ENCODE results near the gene DSTYK. TPM values are rescaled to one million over a fixed set of nuclear protein-coding genes. Genes with fewer than 3 reads are reported as not detected.
A peak's percentile ranks its signal among the peaks of the same experiment; 100 is the strongest.

Gene DSTYK
- total RNA-seq, 2 donors from 2014 or later, result 9.8 to 11.0 TPM

DNA sequence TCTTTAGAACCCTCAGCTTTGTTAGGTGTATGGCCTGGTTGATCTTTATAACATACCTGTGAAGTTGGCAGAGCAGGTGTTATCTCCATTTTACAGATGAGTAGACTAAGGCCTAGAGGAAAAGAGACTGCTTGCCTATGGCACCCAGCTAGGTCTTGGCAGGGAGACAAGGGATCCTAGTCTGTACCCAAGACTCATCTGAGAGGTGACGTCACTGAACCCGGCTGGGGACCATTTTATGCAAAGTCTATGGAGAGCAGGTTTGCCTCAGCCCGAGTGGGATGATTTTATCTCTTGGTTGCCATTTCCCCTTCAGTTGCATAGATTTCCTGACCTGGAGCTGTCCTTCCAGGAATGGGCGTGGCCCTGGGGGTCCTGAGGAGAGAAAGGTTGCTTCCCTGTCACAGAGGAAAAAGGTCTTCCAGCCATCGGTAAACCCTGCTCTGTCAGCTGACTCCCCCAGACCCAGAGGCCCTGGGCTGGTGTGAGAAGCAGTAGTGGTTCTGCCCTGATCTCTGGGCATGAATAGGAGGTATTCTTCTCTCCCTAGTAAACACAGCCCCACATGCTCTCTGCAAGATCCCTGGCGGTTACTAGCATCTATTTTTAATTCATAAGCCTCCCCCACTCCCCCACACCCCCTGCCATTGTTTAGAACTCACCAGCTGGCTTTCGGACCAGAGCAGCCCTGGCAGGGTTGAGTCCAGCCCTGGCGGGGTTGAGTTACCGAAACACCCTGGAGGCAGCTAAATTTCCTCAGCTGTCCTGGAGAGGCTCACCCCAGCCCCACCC is 35.8 kb upstream of the DSTYK start:
- no peak overlapping the region for H3K4me3 Mint-ChIP-seq
- H3K4me1 Mint-ChIP-seq, result no peaks in the 10 kb centered on the region
- H3K9me3 Mint-ChIP-seq, result no peaks in the 10 kb centered on the region
- peaks cover 1% of the 10 kb centered on the region for H3K36me3 Mint-ChIP-seq (ENCODE audit: low read depth)
- Histone ChIP-seq H3K27me3 (ENCODE audit: control insufficient read depth, insufficient read depth, low read length, poor library complexity, severe bottlenecking) (no peaks in the 10 kb centered on the region), H3K4me1 (ENCODE audit: control insufficient read depth, insufficient read depth, low read length) (no peaks in the 10 kb centered on the region), H3K36me3 (ENCODE audit: control insufficient read depth, insufficient read depth, low read length) (no peaks in the 10 kb centered on the region), H3K9ac (ENCODE audit: extremely low read depth, low read length, poor library complexity, severe bottlenecking) (no peak overlapping the region), H3K4me3 (ENCODE audit: low read length) (no peak overlapping the region), H3K27ac (ENCODE audit: low read depth, low read length) (peak overlapping the region; percentile 68), H3K9me3 (ENCODE audit: control insufficient read depth, low read length) (no peaks in the 10 kb centered on the region)
- H3K27me3 Mint-ChIP-seq (ENCODE audit: insufficient read depth), result no peaks in the 10 kb centered on the region
- TF ChIP-seq, protein P1, sequence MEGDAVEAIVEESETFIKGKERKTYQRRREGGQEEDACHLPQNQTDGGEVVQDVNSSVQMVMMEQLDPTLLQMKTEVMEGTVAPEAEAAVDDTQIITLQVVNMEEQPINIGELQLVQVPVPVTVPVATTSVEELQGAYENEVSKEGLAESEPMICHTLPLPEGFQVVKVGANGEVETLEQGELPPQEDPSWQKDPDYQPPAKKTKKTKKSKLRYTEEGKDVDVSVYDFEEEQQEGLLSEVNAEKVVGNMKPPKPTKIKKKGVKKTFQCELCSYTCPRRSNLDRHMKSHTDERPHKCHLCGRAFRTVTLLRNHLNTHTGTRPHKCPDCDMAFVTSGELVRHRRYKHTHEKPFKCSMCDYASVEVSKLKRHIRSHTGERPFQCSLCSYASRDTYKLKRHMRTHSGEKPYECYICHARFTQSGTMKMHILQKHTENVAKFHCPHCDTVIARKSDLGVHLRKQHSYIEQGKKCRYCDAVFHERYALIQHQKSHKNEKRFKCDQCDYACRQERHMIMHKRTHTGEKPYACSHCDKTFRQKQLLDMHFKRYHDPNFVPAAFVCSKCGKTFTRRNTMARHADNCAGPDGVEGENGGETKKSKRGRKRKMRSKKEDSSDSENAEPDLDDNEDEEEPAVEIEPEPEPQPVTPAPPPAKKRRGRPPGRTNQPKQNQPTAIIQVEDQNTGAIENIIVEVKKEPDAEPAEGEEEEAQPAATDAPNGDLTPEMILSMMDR (conservative IDR thresholded peaks at IDR 0.05), result no peak
- no peak overlapping the region for H3K27ac Mint-ChIP-seq
- no peak for DNase-seq
- 80 to 82% methylated on average over 3 to 9 of the region's 9 CpGs for WGBS, 2 experiments (ENCODE audit: insufficient coverage in 1 of 2, insufficient read length in 1 of 2)

DNA sequence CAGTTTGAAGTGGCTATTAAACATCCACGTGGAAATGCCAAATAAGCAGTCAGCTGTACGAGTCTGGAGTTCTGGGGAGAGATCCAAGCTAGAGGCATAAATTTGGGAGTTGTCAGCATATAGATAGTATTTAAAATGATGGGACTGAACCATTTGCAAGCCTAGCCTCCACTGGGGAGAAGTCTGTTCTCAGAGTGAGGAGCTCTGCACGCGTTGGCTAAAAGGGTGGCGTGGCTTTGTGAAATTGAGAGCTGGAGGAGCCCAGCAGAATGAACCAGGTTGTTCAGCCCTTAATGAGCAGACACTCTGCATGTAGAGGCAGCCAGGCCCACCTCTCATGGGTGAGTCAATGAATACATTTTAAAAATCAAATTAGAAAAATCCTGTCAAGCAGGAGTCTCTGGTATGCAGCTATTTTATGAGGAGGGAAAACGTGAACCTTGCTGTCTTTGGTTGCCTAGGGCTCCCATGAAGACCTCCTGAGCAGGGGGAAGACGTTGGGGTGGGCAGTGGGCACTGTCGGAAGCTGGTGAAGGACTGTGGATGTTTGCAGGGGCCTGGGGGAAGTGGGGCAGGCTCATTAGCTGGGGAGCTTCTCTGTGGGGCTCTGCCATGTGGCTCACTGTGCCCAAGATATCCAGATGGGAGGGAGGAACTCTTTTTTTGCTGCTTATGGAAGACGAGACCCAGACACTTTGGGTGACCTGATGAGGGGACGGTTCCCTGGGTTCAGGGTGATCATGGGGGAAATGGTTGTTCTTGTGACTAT is 35.0 kb upstream of the DSTYK start:
- no peak for DNase-seq
- no peak overlapping the region for H3K9ac ChIP-seq (ENCODE audit: extremely low read depth, low read length, poor library complexity, severe bottlenecking)
- H3K4me1 Mint-ChIP-seq, result no peaks in the 10 kb centered on the region
- no peak overlapping the region for H3K27ac ChIP-seq (ENCODE audit: low read depth, low read length)
- H3K4me1 ChIP-seq (ENCODE audit: control insufficient read depth, insufficient read depth, low read length), result no peaks in the 10 kb centered on the region
- H3K27me3 Mint-ChIP-seq (ENCODE audit: insufficient read depth), result no peaks in the 10 kb centered on the region
- H3K4me3 Mint-ChIP-seq, result no peak overlapping the region
- no peak overlapping the region for H3K27ac Mint-ChIP-seq
- TF ChIP-seq, protein P1 (conservative IDR thresholded peaks at IDR 0.05), result no peak
- no peaks in the 10 kb centered on the region for H3K9me3 Mint-ChIP-seq
- no peaks in the 10 kb centered on the region for H3K27me3 ChIP-seq (ENCODE audit: control insufficient read depth, insufficient read depth, low read length, poor library complexity, severe bottlenecking)
- peaks cover 1% of the 10 kb centered on the region for H3K36me3 Mint-ChIP-seq (ENCODE audit: low read depth)
- H3K4me3 ChIP-seq (ENCODE audit: low read length), result no peak overlapping the region
- WGBS, 2 experiments (ENCODE audit: insufficient coverage in 1 of 2, insufficient read length in 1 of 2), result 93 to 97% methylated on average over 7 to 10 of the region's 10 CpGs
- H3K9me3 ChIP-seq (ENCODE audit: control insufficient read depth, low read length), result no peaks in the 10 kb centered on the region
- no peaks in the 10 kb centered on the region for H3K36me3 ChIP-seq (ENCODE audit: control insufficient read depth, insufficient read depth, low read length)

DNA sequence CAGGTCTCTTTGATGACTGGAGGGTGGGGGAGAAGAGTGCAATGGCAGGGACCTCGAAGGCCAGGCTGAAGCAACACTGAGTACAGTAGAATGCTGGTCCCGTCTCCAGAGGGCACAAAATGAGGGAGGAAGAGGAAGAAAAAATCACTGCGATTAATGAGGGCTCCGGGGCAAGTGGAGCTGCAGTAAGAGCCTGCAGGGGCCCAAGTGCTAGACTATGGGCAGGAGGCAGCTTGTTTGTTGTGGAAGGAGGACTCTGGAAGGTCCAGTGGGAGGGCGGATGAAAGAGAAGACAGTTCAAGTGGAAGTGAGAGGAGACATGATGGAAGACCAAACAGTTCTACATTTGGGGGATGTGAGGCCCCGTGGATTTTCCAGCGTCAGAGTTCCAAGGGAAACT is 33.6 kb upstream of the DSTYK start:
- H3K9me3 Mint-ChIP-seq, result no peaks in the 10 kb centered on the region
- Histone ChIP-seq H3K4me1 (ENCODE audit: control insufficient read depth, insufficient read depth, low read length) (no peaks in the 10 kb centered on the region), H3K27me3 (ENCODE audit: control insufficient read depth, insufficient read depth, low read length, poor library complexity, severe bottlenecking) (no peaks in the 10 kb centered on the region), H3K4me3 (ENCODE audit: low read length) (no peak overlapping the region), H3K9ac (ENCODE audit: extremely low read depth, low read length, poor library complexity, severe bottlenecking) (no peak overlapping the region), H3K36me3 (ENCODE audit: control insufficient read depth, insufficient read depth, low read length) (no peaks in the 10 kb centered on the region), H3K27ac (ENCODE audit: low read depth, low read length) (no peak overlapping the region), H3K9me3 (ENCODE audit: control insufficient read depth, low read length) (no peaks in the 10 kb centered on the region)
- WGBS, 2 experiments (ENCODE audit: insufficient coverage in 1 of 2, insufficient read length in 1 of 2), result 91 to 100% methylated on average over 6 to 7 of the region's 7 CpGs
- peaks cover 1% of the 10 kb centered on the region for H3K36me3 Mint-ChIP-seq (ENCODE audit: low read depth)
- TF ChIP-seq, protein P1 (conservative IDR thresholded peaks at IDR 0.05), result no peak
- H3K4me1 Mint-ChIP-seq, result no peaks in the 10 kb centered on the region
- H3K4me3 Mint-ChIP-seq, result no peak overlapping the region
- no peak for DNase-seq
- H3K27ac Mint-ChIP-seq, result no peak overlapping the region
- no peaks in the 10 kb centered on the region for H3K27me3 Mint-ChIP-seq (ENCODE audit: insufficient read depth)

Data from endodermal cell (in vitro differentiated cells).